BLaER1 (cell line): ENCODE results near the gene DNAJC4.

Source experiments
- H3K27ac ChIP-seq: shearing (Covaris generic); formaldehyde crosslinking; 2 replicates; pipeline ENCODE4 v1.8.1; 2022
- H3K27me3 ChIP-seq: shearing (Covaris generic); formaldehyde crosslinking; 2 replicates; pipeline ENCODE4 v1.8.1; 2022
- H3K36me3 ChIP-seq: shearing (Covaris generic); formaldehyde crosslinking; 2 replicates; pipeline ENCODE4 v1.8.1; 2022
- H3K4me1 ChIP-seq: shearing (Covaris generic); formaldehyde crosslinking; 2 replicates; pipeline ENCODE4 v1.8.1; 2022
- H3K4me2 ChIP-seq: shearing (Covaris generic); formaldehyde crosslinking; 2 replicates; pipeline ENCODE4 v1.8.1; 2022
- H3K4me3 ChIP-seq: shearing (Covaris generic); formaldehyde crosslinking; 2 replicates; pipeline ENCODE4 v1.8.1; 2022
- H3K9ac ChIP-seq: shearing (Covaris generic); formaldehyde crosslinking; 2 replicates; pipeline ENCODE4 v1.8.1; 2022
- H3K9me3 ChIP-seq: shearing (Covaris generic); formaldehyde crosslinking; 2 replicates; pipeline ENCODE4 v1.8.1; 2022
- H4K20me1 ChIP-seq: shearing (Covaris generic); formaldehyde crosslinking; 2 replicates; pipeline ENCODE4 v1.8.1; 2022
- Cebpa-rat ChIP-seq: shearing (Covaris generic); IDR thresholded peaks from 2 replicates; pipeline ENCODE4 v1.8.1; 2022

The DNAJC4 gene

GRCh38 chr11:64249038-64249437 lies 18.7 kb downstream of the DNAJC4 start:
- Histone ChIP-seq H3K27ac (peak overlapping the region; percentile 97), H3K9ac (peak overlapping the region; percentile 86; the same call in 1 of the 2 replicates), H3K27me3 (no peaks in the 10 kb centered on the region), H3K9me3 (no peaks in the 10 kb centered on the region), H3K4me3 (no peak overlapping the region), H4K20me1 (peaks cover 39% of the 10 kb centered on the region), H3K4me2 (peak overlapping the region; percentile 97), H3K4me1 (peaks cover 72% of the 10 kb centered on the region), H3K36me3 (peaks cover 12% of the 10 kb centered on the region)
- TF ChIP-seq Cebpa-rat: no peak

- H3K4me2 ChIP-seq: peak overlapping the region; percentile 97
- H3K4me3 ChIP-seq: peak overlapping the region; percentile 92
- peaks cover 12% of the 10 kb centered on the region for H3K36me3 ChIP-seq
- no peak for TF ChIP-seq Cebpa-rat
- H3K27me3 ChIP-seq: no peaks in the 10 kb centered on the region
- H3K9ac ChIP-seq: peak overlapping the region; percentile 86
- H4K20me1 ChIP-seq: peaks cover 39% of the 10 kb centered on the region
- peak overlapping the region; percentile 97 for H3K27ac ChIP-seq
- no peaks in the 10 kb centered on the region for H3K9me3 ChIP-seq
- peaks cover 70% of the 10 kb centered on the region for H3K4me1 ChIP-seq
Measured at GRCh38 chr11:64249563-64250414, 19.4 kb downstream of the DNAJC4 start.

- peaks cover 66% of the 10 kb centered on the region for H3K4me1 ChIP-seq
- peak overlapping the region; percentile 86 for H3K9ac ChIP-seq
- peak overlapping the region; percentile 97 for H3K4me2 ChIP-seq
- H3K4me3 ChIP-seq: peak overlapping the region; percentile 92
- H3K27me3 ChIP-seq: no peaks in the 10 kb centered on the region
- H4K20me1 ChIP-seq: peaks cover 35% of the 10 kb centered on the region
- no peak for TF ChIP-seq Cebpa-rat
- peaks cover 15% of the 10 kb centered on the region for H3K36me3 ChIP-seq
- peak overlapping the region; percentile 97 for H3K27ac ChIP-seq
- H3K9me3 ChIP-seq: no peaks in the 10 kb centered on the region
Measured at GRCh38 chr11:64250415-64251015, 20.2 kb downstream of the DNAJC4 start.

GRCh38 chr11:64251016-64251752 lies 20.8 kb downstream of the DNAJC4 start, which contains the start of gene PLCB3:
Gene PLCB3, plus strand, starts transcription at chr11:64251530. Its CDS starts 120 bp downstream, at chr11:64251650.
- Histone ChIP-seq H3K9me3 (no peaks in the 10 kb centered on the region), H3K4me3 (peak within 1 kb of the TSS; percentile 92), H4K20me1 (peaks cover 33% of the 10 kb centered on the region), H3K27ac (peak within 1 kb of the TSS; percentile 97), H3K9ac (peak within 1 kb of the TSS; percentile 86), H3K27me3 (no peaks in the 10 kb centered on the region), H3K4me1 (peaks cover 66% of the 10 kb centered on the region), H3K4me2 (peak within 1 kb of the TSS; percentile 97), H3K36me3 (peaks cover 22% of the 10 kb centered on the region)
- no peak for TF ChIP-seq Cebpa-rat

GRCh38 chr11:64251753-64252002 lies 21.3 kb downstream of the DNAJC4 start:
- Histone ChIP-seq H3K27me3 (no peaks in the 10 kb centered on the region), H3K4me1 (peaks cover 66% of the 10 kb centered on the region), H3K4me3 (peak overlapping the region; percentile 92), H3K4me2 (peak overlapping the region; percentile 97), H3K36me3 (peaks cover 27% of the 10 kb centered on the region), H4K20me1 (peaks cover 33% of the 10 kb centered on the region), H3K9ac (peak overlapping the region; percentile 86), H3K27ac (peak overlapping the region; percentile 97), H3K9me3 (no peaks in the 10 kb centered on the region)
- no peak for TF ChIP-seq Cebpa-rat

- Histone ChIP-seq H3K27me3 (no peaks in the 10 kb centered on the region), H4K20me1 (peaks cover 33% of the 10 kb centered on the region), H3K4me3 (peak overlapping the region; percentile 92), H3K27ac (peak overlapping the region; percentile 97), H3K36me3 (peaks cover 33% of the 10 kb centered on the region), H3K4me2 (peak overlapping the region; percentile 97), H3K4me1 (peaks cover 66% of the 10 kb centered on the region), H3K9ac (peak overlapping the region; percentile 86), H3K9me3 (no peaks in the 10 kb centered on the region)
- no peak for TF ChIP-seq Cebpa-rat
Measured at GRCh38 chr11:64252003-64252872, 21.9 kb downstream of the DNAJC4 start.

GRCh38 chr11:64253043-64253442 lies 22.7 kb downstream of the DNAJC4 start:
- H3K9me3 ChIP-seq: no peaks in the 10 kb centered on the region
- no peak overlapping the region for H3K27ac ChIP-seq
- no peak for TF ChIP-seq Cebpa-rat
- H3K4me1 ChIP-seq: peaks cover 58% of the 10 kb centered on the region
- peak overlapping the region; percentile 92 for H3K4me3 ChIP-seq
- peak overlapping the region; percentile 97 for H3K4me2 ChIP-seq
- peaks cover 33% of the 10 kb centered on the region for H4K20me1 ChIP-seq
- H3K27me3 ChIP-seq: no peaks in the 10 kb centered on the region
- peaks cover 41% of the 10 kb centered on the region for H3K36me3 ChIP-seq
- H3K9ac ChIP-seq: peak overlapping the region; percentile 86; the same call in 1 of the 2 replicates

GRCh38 chr11:64253481-64253880 lies 23.1 kb downstream of the DNAJC4 start:
- Histone ChIP-seq H3K9ac (peak overlapping the region; percentile 86; the same call in 1 of the 2 replicates), H3K36me3 (peaks cover 45% of the 10 kb centered on the region), H3K27ac (peak overlapping the region; percentile 45), H4K20me1 (peaks cover 33% of the 10 kb centered on the region), H3K4me3 (peak overlapping the region; percentile 92; the same call in 1 of the 2 replicates), H3K9me3 (no peaks in the 10 kb centered on the region), H3K27me3 (no peaks in the 10 kb centered on the region), H3K4me2 (peak overlapping the region; percentile 97), H3K4me1 (peaks cover 54% of the 10 kb centered on the region)
- TF ChIP-seq Cebpa-rat: no peak

- Histone ChIP-seq H3K4me3 (no peak overlapping the region), H3K27me3 (no peaks in the 10 kb centered on the region), H4K20me1 (peaks cover 33% of the 10 kb centered on the region), H3K4me2 (peak overlapping the region; percentile 97), H3K9me3 (no peaks in the 10 kb centered on the region), H3K4me1 (peaks cover 46% of the 10 kb centered on the region), H3K36me3 (peaks cover 54% of the 10 kb centered on the region), H3K27ac (peak overlapping the region; percentile 45; the same call in 1 of the 2 replicates), H3K9ac (peak overlapping the region; percentile 86; the same call in 1 of the 2 replicates)
- TF ChIP-seq Cebpa-rat: no peak
Measured at GRCh38 chr11:64254326-64254725, 24.0 kb downstream of the DNAJC4 start.
